ENCODE results near the gene LRRFIP1.
A peak's percentile ranks its signal among the peaks of the same experiment; 100 is the strongest.

The LRRFIP1 gene

DNA sequence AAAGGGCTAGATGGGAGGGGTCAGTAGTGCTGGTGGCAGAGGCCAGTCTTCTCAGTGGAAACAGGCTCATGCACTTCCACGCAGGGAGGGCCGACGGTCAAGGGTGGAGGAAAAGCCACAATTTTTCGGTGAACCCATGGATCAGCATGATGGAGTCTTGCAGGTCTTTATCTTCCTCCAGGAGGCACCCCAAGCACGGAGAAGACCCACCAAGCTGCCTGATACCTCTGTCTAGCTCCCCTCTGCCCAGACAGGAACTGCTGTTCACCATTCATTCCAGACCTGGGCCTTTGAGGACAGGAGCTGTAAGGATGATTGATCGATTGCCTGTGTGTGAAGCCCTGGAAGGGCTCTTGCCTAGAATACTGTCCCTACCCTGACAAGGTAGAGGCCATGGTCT lies 2.8 kb upstream of the LRRFIP1 start:
- no peak overlapping the region for H3K4me3 ChIP-seq (ENCODE audit: low read depth, low read length)
- H3K36me3 ChIP-seq, result no peaks in the 10 kb centered on the region
- H3K27me3 ChIP-seq (ENCODE audit: insufficient read depth, low read depth, severe bottlenecking), result no peaks in the 10 kb centered on the region
- DNase-seq, result no peak
- no peak overlapping the region for H3K27ac ChIP-seq
- H3K9me3 ChIP-seq (ENCODE audit: severe bottlenecking), result no peaks in the 10 kb centered on the region
- TF ChIP-seq, protein P1, sequence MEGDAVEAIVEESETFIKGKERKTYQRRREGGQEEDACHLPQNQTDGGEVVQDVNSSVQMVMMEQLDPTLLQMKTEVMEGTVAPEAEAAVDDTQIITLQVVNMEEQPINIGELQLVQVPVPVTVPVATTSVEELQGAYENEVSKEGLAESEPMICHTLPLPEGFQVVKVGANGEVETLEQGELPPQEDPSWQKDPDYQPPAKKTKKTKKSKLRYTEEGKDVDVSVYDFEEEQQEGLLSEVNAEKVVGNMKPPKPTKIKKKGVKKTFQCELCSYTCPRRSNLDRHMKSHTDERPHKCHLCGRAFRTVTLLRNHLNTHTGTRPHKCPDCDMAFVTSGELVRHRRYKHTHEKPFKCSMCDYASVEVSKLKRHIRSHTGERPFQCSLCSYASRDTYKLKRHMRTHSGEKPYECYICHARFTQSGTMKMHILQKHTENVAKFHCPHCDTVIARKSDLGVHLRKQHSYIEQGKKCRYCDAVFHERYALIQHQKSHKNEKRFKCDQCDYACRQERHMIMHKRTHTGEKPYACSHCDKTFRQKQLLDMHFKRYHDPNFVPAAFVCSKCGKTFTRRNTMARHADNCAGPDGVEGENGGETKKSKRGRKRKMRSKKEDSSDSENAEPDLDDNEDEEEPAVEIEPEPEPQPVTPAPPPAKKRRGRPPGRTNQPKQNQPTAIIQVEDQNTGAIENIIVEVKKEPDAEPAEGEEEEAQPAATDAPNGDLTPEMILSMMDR (IDR thresholded peaks at IDR 0.05; ENCODE audit: low read depth, low read length), result no peak

DNA sequence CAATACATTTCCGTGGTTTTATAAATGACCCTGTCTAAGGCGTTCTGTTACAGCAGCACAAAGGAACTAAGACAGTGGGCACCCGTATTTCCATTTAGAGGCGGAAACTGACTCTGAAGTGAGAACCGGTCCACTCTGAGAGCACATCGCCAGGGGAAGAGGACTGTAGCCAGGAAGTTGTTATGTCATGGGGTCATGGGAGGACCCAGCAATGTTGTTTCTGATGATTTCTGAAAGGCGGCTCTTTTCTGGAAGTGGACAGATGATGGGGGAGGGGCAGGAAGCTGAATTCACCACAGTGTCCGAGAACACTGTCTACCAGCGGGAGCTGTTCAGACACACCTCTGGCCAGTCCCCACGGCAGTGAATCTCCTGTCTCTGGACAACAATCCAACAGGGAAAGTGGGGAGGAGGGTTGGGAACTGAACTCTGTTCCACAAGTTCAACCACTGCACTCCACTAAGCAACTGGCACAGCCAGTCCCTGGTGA lies 2.1 kb upstream of the LRRFIP1 start:
- TF ChIP-seq, protein P1 (IDR thresholded peaks at IDR 0.05; ENCODE audit: low read depth, low read length), result no peak
- no peak for DNase-seq

DNA sequence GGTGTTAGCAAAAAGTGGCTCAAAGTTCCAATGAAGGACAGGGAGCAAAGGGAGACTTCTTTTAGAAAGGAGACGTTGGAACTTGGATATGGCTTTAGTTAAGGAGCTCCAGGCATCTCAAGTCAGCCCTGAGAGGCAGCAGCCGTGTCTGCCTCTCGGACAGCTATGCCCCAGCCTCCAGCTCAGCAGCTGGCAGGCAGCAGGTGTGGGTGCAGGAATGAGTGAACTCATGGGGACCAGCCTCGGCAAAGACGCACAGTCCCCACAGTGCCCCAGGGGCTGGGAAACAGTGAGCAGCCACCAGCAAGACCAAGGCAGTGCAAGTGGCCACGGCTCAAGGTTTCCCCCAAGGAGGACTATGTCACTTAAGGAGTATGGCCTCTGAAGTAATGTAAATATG lies 1.6 kb upstream of the LRRFIP1 start:
- Histone ChIP-seq H3K4me3 (ENCODE audit: low read depth, low read length) (no peak overlapping the region), H3K36me3 (no peaks in the 10 kb centered on the region; the same call in 1 of the 2 replicates), H3K27ac (no peak overlapping the region), H3K9me3 (ENCODE audit: severe bottlenecking) (no peaks in the 10 kb centered on the region), H3K27me3 (ENCODE audit: insufficient read depth, low read depth, severe bottlenecking) (no peaks in the 10 kb centered on the region)
- TF ChIP-seq, protein P1 (IDR thresholded peaks at IDR 0.05; ENCODE audit: low read depth, low read length), result no peak
- DNase-seq, result no peak

More for the DNA sequence above, 2.1 kb upstream of the LRRFIP1 start:
- no peak overlapping the region for H3K4me3 ChIP-seq (ENCODE audit: low read depth, low read length)
- no peak overlapping the region for H3K27ac ChIP-seq
- no peaks in the 10 kb centered on the region for H3K27me3 ChIP-seq (ENCODE audit: insufficient read depth, low read depth, severe bottlenecking)
- H3K36me3 ChIP-seq, result no peaks in the 10 kb centered on the region; the same call in 1 of the 2 replicates
- H3K9me3 ChIP-seq (ENCODE audit: severe bottlenecking), result no peaks in the 10 kb centered on the region

DNA sequence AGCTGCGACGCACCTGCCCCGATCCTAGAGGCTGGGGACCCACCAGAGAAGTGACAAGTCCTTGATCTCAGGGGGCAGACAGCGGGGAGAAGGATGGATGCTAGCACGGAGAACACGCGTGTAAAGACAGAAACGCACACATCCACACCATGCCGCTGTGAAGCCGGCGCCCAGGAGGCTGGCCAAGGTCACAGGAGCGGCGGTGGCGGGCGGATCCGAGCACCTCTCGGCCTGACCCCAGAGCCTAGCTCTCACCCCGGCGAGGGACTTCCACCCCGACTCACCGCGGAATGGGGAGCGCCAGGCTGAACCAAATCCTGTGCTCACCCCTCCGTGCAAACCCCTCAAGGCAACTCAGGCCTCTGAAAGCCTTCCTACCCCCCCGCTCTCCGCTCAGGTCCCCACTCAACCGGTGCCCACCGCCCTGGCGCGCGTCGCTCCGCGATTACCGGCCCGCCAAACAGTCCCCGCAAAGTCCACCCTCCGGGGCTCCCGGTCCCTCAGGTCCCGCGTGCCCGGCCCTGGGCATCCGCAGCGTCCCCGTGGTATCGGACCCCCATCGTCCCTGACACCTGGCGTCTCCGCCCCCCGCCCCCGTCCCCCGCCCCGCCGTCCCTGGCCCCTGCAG lies 460 bp upstream of the LRRFIP1 start:
- Histone ChIP-seq H3K4me3 (ENCODE audit: low read depth, low read length) (no peak overlapping the region), H3K36me3 (no peaks in the 10 kb centered on the region; the same call in 1 of the 2 replicates), H3K9me3 (ENCODE audit: severe bottlenecking) (no peaks in the 10 kb centered on the region), H3K27ac (no peak overlapping the region), H3K27me3 (ENCODE audit: insufficient read depth, low read depth, severe bottlenecking) (no peaks in the 10 kb centered on the region)
- DNase-seq, result no peak
- TF ChIP-seq, protein P1 (IDR thresholded peaks at IDR 0.05; ENCODE audit: low read depth, low read length), result no peak

DNA sequence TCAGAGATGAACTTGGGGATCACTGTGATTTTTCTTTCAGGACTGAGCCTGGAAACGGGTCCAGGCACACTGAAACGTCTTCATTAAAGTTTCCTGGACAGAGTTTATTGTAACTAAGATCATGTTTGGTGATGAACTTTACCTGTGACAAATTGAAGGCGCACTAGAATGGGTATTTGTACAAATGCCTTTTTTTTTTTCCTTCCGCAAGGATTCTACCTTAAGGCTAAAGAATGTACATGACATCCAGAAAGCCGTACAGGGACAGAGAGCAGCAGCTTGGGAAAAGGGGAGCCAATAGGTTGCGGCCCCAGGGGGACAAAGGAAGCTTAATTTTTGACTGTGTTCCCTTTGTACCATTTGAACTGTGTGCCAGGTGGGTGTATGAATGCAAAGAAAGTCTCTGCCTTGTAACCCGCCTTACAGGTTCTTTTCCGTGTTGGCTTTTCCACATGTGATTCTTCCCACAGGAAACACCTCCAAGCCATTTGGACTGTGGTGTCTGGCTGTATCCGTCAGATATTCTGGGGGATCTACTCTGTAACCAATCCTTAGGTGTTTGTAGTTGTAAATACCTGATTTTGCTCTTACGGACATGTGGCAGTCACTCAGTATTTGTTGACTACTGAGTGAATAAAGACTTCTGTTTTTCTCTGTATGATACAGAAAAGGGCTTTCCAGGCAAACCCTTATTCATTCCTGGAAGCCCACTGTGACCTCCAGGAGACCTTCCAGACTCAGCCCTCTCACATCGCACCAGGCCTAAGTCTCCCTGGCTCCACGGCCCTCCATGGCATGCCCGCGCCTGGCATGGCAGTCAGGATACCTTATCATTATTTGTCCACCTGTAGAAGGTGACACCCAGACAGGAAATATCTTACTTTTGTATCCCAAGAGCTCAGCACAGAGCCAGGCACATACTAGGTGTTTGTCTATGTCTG lies 1.1 kb downstream of the LRRFIP1 start:
- Histone ChIP-seq H3K9me3 (ENCODE audit: severe bottlenecking) (no peaks in the 10 kb centered on the region), H3K27ac (0 out of 2 replicates have a peak overlapping the region, but pooled peaks have one; percentile 29), H3K36me3 (no peaks in the 10 kb centered on the region; the same call in 1 of the 2 replicates), H3K4me3 (ENCODE audit: low read depth, low read length) (peak overlapping the region; percentile 72), H3K27me3 (ENCODE audit: insufficient read depth, low read depth, severe bottlenecking) (no peaks in the 10 kb centered on the region)
- TF ChIP-seq, protein P1 (IDR thresholded peaks at IDR 0.05; ENCODE audit: low read depth, low read length), result no peak
- no peak for DNase-seq

Data from WERI-Rb-1 (cell line).